GM12872 (cell line): ENCODE data around the gene BMP6.

Experiments used
- CTCF ChIP-seq: IDR thresholded peaks from 3 replicates; pipeline ENCODE4 v1.5.1; 2011; ENCODE audit warnings: low read depth, mild to moderate bottlenecking, low read length, moderate library complexity; ENCODE audit not compliant: insufficient read depth

BMP6 gene

GRCh38 chr6:7727946-7728854 is 2.3 kb downstream of the BMP6 start:
- no peak for TF ChIP-seq CTCF

- no peak for TF ChIP-seq CTCF
Measured at GRCh38 chr6:7728855-7729590, 3.1 kb downstream of the BMP6 start.

GRCh38 chr6:7730001-7730783 is 4.3 kb downstream of the BMP6 start:
- no peak for TF ChIP-seq CTCF

- no peak for TF ChIP-seq CTCF
Measured at GRCh38 chr6:7730784-7731227, 4.9 kb downstream of the BMP6 start.

- no peak for TF ChIP-seq CTCF
Measured at GRCh38 chr6:7731294-7731693, 5.4 kb downstream of the BMP6 start.

- TF ChIP-seq CTCF: no peak
Measured at GRCh38 chr6:7732228-7732627, 6.3 kb downstream of the BMP6 start.
